ENCODE data around the gene RFX2. TPM values are rescaled to one million over a fixed set of nuclear protein-coding genes. Genes with fewer than 3 reads are reported as not detected.

Gene RFX2
- total and polyA plus RNA-seq, 2 donors, result 12.8 to 13.4 TPM

- Histone ChIP-seq H3K36me3 (ENCODE audit: insufficient read depth) (no peaks in the 10 kb centered on the region), H3K27ac (ENCODE audit: low read depth) (peak within 1 kb of the TSS; percentile 86), H3K4me1 (ENCODE audit: insufficient read depth) (no peaks in the 10 kb centered on the region), H3K4me3 (ENCODE audit: low read depth, low read length) (peak within 1 kb of the TSS; percentile 99)
- DNase-seq (ENCODE audit: extremely low spot score), result peak; percentile 97
- under 1% methylated on average over 88 of the region's 88 CpGs for WGBS
Observed at GRCh38 chr19:5977785-5978605, 132.3 kb downstream of the RFX2 start, which contains the start of gene RANBP3. Gene RANBP3, minus strand, starts transcription at chr19:5978140. Its CDS starts 58 bp downstream, at chr19:5978082.

- Histone ChIP-seq H3K4me3 (ENCODE audit: low read depth, low read length) (peak overlapping the region; percentile 99), H3K36me3 (ENCODE audit: insufficient read depth) (no peaks in the 10 kb centered on the region), H3K4me1 (ENCODE audit: insufficient read depth) (no peaks in the 10 kb centered on the region), H3K27ac (ENCODE audit: low read depth) (peak overlapping the region; percentile 86)
- whole genome bisulfite sequencing, result under 1% methylated on average over 43 of the region's 43 CpGs
- DNase-seq (ENCODE audit: extremely low spot score), result no peak
Observed at GRCh38 chr19:5977222-5977784, 133.0 kb downstream of the RFX2 start.

- Histone ChIP-seq H3K4me1 (ENCODE audit: insufficient read depth) (no peaks in the 10 kb centered on the region), H3K27ac (ENCODE audit: low read depth) (no peak overlapping the region), H3K4me3 (ENCODE audit: low read depth, low read length) (peak overlapping the region; percentile 99), H3K36me3 (ENCODE audit: insufficient read depth) (no peaks in the 10 kb centered on the region)
- WGBS, result 51% methylated on average over 8 of the region's 8 CpGs
- no peak for DNase-seq (ENCODE audit: extremely low spot score)
Observed at GRCh38 chr19:5976768-5977167, 133.5 kb downstream of the RFX2 start.

GRCh38 chr19:5975388-5975728 is 134.9 kb downstream of the RFX2 start:
- no peak overlapping the region for H3K27ac ChIP-seq (ENCODE audit: low read depth)
- WGBS, result 86% methylated on average over 3 of the region's 3 CpGs
- no peak for DNase-seq (ENCODE audit: extremely low spot score)
- no peak overlapping the region for H3K4me3 ChIP-seq (ENCODE audit: low read depth, low read length)
- no peaks in the 10 kb centered on the region for H3K4me1 ChIP-seq (ENCODE audit: insufficient read depth)
- H3K36me3 ChIP-seq (ENCODE audit: insufficient read depth), result no peaks in the 10 kb centered on the region

- DNase-seq (ENCODE audit: extremely low spot score), result no peak
- no peak overlapping the region for H3K27ac ChIP-seq (ENCODE audit: low read depth)
- H3K36me3 ChIP-seq (ENCODE audit: insufficient read depth), result no peaks in the 10 kb centered on the region
- no peaks in the 10 kb centered on the region for H3K4me1 ChIP-seq (ENCODE audit: insufficient read depth)
- H3K4me3 ChIP-seq (ENCODE audit: low read depth, low read length), result no peak overlapping the region
- WGBS, result 73% methylated on average over 10 of the region's 10 CpGs
Observed at GRCh38 chr19:5974721-5975387, 135.4 kb downstream of the RFX2 start.

GRCh38 chr19:5973867-5974635 is 136.2 kb downstream of the RFX2 start:
- H3K27ac ChIP-seq (ENCODE audit: low read depth), result no peak overlapping the region
- H3K4me3 ChIP-seq (ENCODE audit: low read depth, low read length), result no peak overlapping the region
- H3K4me1 ChIP-seq (ENCODE audit: insufficient read depth), result no peaks in the 10 kb centered on the region
- WGBS, result 74% methylated on average over 15 of the region's 15 CpGs
- DNase-seq (ENCODE audit: extremely low spot score), result no peak
- H3K36me3 ChIP-seq (ENCODE audit: insufficient read depth), result no peaks in the 10 kb centered on the region

- no peaks in the 10 kb centered on the region for H3K36me3 ChIP-seq (ENCODE audit: insufficient read depth)
- H3K4me1 ChIP-seq (ENCODE audit: insufficient read depth), result peaks cover under 1% of the 10 kb centered on the region
- H3K27ac ChIP-seq (ENCODE audit: low read depth), result no peak overlapping the region
- WGBS, result 89% methylated on average over 5 of the region's 5 CpGs
- DNase-seq (ENCODE audit: extremely low spot score), result no peak
- H3K4me3 ChIP-seq (ENCODE audit: low read depth, low read length), result no peak overlapping the region
Observed at GRCh38 chr19:5973376-5973775, 136.9 kb downstream of the RFX2 start.

GRCh38 chr19:5972355-5972731 is 138.0 kb downstream of the RFX2 start:
- WGBS, result 77% methylated on average over 9 of the region's 9 CpGs
- Histone ChIP-seq H3K4me1 (ENCODE audit: insufficient read depth) (peaks cover 3% of the 10 kb centered on the region), H3K36me3 (ENCODE audit: insufficient read depth) (no peaks in the 10 kb centered on the region), H3K4me3 (ENCODE audit: low read depth, low read length) (no peak overlapping the region), H3K27ac (ENCODE audit: low read depth) (no peak overlapping the region)
- DNase-seq (ENCODE audit: extremely low spot score), result no peak

GRCh38 chr19:5971714-5972354 is 138.5 kb downstream of the RFX2 start:
- no peak overlapping the region for H3K27ac ChIP-seq (ENCODE audit: low read depth)
- 82% methylated on average over 2 of the region's 2 CpGs for WGBS
- no peak for DNase-seq (ENCODE audit: extremely low spot score)
- H3K36me3 ChIP-seq (ENCODE audit: insufficient read depth), result no peaks in the 10 kb centered on the region
- H3K4me1 ChIP-seq (ENCODE audit: insufficient read depth), result peaks cover 3% of the 10 kb centered on the region
- no peak overlapping the region for H3K4me3 ChIP-seq (ENCODE audit: low read depth, low read length)

GRCh38 chr19:5969476-5969875 is 140.8 kb downstream of the RFX2 start:
- DNase-seq (ENCODE audit: extremely low spot score), result no peak
- Histone ChIP-seq H3K27ac (ENCODE audit: low read depth) (no peak overlapping the region), H3K4me3 (ENCODE audit: low read depth, low read length) (no peak overlapping the region), H3K36me3 (ENCODE audit: insufficient read depth) (no peaks in the 10 kb centered on the region), H3K4me1 (ENCODE audit: insufficient read depth) (peaks cover 3% of the 10 kb centered on the region)
- WGBS, result 88% methylated on average over 8 of the region's 8 CpGs

- DNase-seq (ENCODE audit: extremely low spot score), result no peak
- 49% methylated on average over 18 of the region's 18 CpGs for WGBS
- Histone ChIP-seq H3K4me1 (ENCODE audit: insufficient read depth) (peaks cover 3% of the 10 kb centered on the region), H3K36me3 (ENCODE audit: insufficient read depth) (no peaks in the 10 kb centered on the region), H3K27ac (ENCODE audit: low read depth) (no peak overlapping the region), H3K4me3 (ENCODE audit: low read depth, low read length) (no peak overlapping the region)
Observed at GRCh38 chr19:5968431-5969373, 141.6 kb downstream of the RFX2 start.

GRCh38 chr19:5967994-5968430 is 142.3 kb downstream of the RFX2 start:
- 6% methylated on average over 10 of the region's 10 CpGs for WGBS
- DNase-seq (ENCODE audit: extremely low spot score), result peak; percentile 57
- Histone ChIP-seq H3K4me1 (ENCODE audit: insufficient read depth) (peaks cover 3% of the 10 kb centered on the region), H3K27ac (ENCODE audit: low read depth) (no peak overlapping the region), H3K4me3 (ENCODE audit: low read depth, low read length) (no peak overlapping the region), H3K36me3 (ENCODE audit: insufficient read depth) (no peaks in the 10 kb centered on the region)
